NB4 (cell line): Measurements from ENCODE around the gene MAGI1.

Experiments
- CTCF ChIP-seq: IDR thresholded peaks from one replicate; pipeline ENCODE4 v1.5.1; 2012; ENCODE audit warnings: low read depth, low read length
- MYC ChIP-seq: IDR thresholded peaks from 2 replicates; pipeline ENCODE4 v1.6.1; 2011; ENCODE audit warnings: low read depth, low read length
- POLR2A ChIP-seq: IDR thresholded peaks from 2 replicates; pipeline ENCODE4 v1.6.1; 2011; ENCODE audit warnings: mild to moderate bottlenecking; ENCODE audit not compliant: insufficient read length; ENCODE audit errors: extremely low read depth
- TF ChIP-seq, protein P1 (sequence below): IDR thresholded peaks from 2 replicates; pipeline ENCODE4 v1.6.1; 2011; ENCODE audit warnings: low read depth, low read length

DNA sequence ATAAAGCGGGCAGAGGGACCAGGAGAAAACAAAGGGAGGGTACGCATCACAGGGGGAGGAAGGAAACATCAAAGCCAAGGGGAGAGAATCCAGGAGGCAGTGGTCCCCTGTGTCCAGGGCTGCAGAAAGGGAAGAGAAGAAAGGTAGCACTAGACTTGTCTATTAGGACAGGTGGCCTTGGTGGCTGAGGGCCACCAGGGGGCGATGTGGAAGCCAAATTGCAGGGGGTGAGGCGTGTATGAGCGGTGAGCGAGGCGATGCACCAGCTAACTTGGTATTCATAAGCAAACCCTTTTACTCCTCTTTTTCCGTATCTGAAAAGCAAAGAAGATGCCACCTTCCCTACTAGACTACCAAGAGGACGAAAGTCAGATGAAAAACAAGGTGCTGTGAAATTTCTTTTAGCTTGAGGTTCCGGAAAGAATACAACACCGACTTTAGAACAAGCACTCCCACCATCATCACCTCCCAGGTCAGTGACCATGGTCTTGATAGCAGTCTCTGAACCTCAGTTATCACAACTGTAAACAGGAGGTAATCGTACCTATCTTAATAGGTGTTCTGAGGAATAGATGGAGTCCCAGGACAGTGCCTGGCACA, 696.5 kb downstream of the MAGI1 start:
- TF ChIP-seq POLR2A (no peak), CTCF (peak; percentile 79), MYC (no peak)
- TF ChIP-seq, protein P1, sequence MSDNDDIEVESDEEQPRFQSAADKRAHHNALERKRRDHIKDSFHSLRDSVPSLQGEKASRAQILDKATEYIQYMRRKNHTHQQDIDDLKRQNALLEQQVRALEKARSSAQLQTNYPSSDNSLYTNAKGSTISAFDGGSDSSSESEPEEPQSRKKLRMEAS = peak; percentile 41; the same call in 1 of the 2 replicates
